Keratinocyte (primary cell): ENCODE measurements around the gene RNLS.

Experiments used
- CTCF ChIP-seq, 3 experiments: IDR thresholded peaks in 1 of 3; conservative IDR thresholded peaks in 1 of 3; optimal IDR thresholded peaks in 1 of 3; 2 replicates in 2 of 3; 3 replicates in 1 of 3; pipeline versions ENCODE3 to v1.5.1; 2011; ENCODE audit warnings: low read length in 3 of 3, mild to moderate bottlenecking in 3 of 3, moderate library complexity in 2 of 3, control low read depth in 1 of 3, inconsistent platforms in 1 of 3; ENCODE audit not compliant: insufficient read depth in 2 of 3; ENCODE audit errors: extremely low read depth in 1 of 3
- EZH2 ChIP-seq: IDR thresholded peaks from one replicate; pipeline ENCODE4 v1.6.1; 2012; ENCODE audit warnings: inconsistent platforms, mild to moderate bottlenecking, low read length, moderate library complexity

GRCh38 chr10:88259381-88259780 is 323.7 kb downstream of the RNLS start:
- TF ChIP-seq CTCF (optimal IDR thresholded peaks at IDR 0.05 in 1 of 3, IDR thresholded peaks at IDR 0.05 in 1 of 3, conservative IDR thresholded peaks at IDR 0.05 in 1 of 3; ENCODE audit: extremely low read depth in 1 of 3, insufficient read depth in 2 of 3, low read length in 3 of 3) (no peak), EZH2 (no peak)
